HEK293 (cell line): ENCODE results near the gene STYK1.
A peak's percentile ranks its signal among the peaks of the same experiment; 100 is the strongest.

Experiments used
- CTCF ChIA-PET: fragments of 350-600 bp; formaldehyde crosslinking; extraction: SDS; loops from one replicate; lab custom pipeline; 2021; ENCODE audit warnings: antibody characterized with exemption; lab: Yijun Ruan, JAX
- POLR2A ChIA-PET: fragments of 300-600 bp; formaldehyde crosslinking; extraction: SDS; loops from one replicate; lab custom pipeline; 2020; ENCODE audit warnings: antibody characterized with exemption, inconsistent platforms; lab: Yijun Ruan, JAX
- H3K27ac ChIP-seq: fragments of 200-500 bp; sonication (Bioruptor generic); 2 replicates; pipeline ENCODE4 v1.5.1; 2014; ENCODE audit warnings: low read depth, low read length, control low read depth, inconsistent platforms; ENCODE audit errors: extremely low read depth
- H3K36me3 ChIP-seq, 2 experiments: fragments of 200-500 bp in 1 of 2; sonication (Bioruptor generic) in 1 of 2; 1 replicate in 1 of 2; 2 replicates in 1 of 2; pipeline ENCODE4 v1.5.1; 2014 to 2017; ENCODE audit warnings: inconsistent platforms in 2 of 2, low read length in 2 of 2; ENCODE audit not compliant: control insufficient read depth in 2 of 2, insufficient read depth in 1 of 2
- H3K4me1 ChIP-seq: fragments of 200-500 bp; sonication (Bioruptor generic); 2 replicates; pipeline ENCODE4 v1.5.1; 2014; ENCODE audit warnings: mild to moderate bottlenecking, low read length, inconsistent platforms; ENCODE audit not compliant: control insufficient read depth, insufficient read depth
- H3K4me3 ChIP-seq: 2 replicates; pipeline ENCODE4 v1.5.1; 2011; ENCODE audit warnings: low read depth, mild to moderate bottlenecking, control low read depth, low read length, moderate library complexity
- H3K9me3 ChIP-seq: fragments of 200-500 bp; sonication (Bioruptor generic); 2 replicates; pipeline ENCODE4 v1.5.1; 2014; ENCODE audit warnings: low read depth, low read length, inconsistent platforms; ENCODE audit not compliant: control insufficient read depth, insufficient read depth
- EGR2 ChIP-seq: fragments of 450-650 bp; formaldehyde crosslinking; IDR thresholded peaks from 2 replicates; pipeline ENCODE4 v1.5.1; 2016; ENCODE audit warnings: low read depth, missing biosample characterization, missing genetic modification characterization
- FEZF1 ChIP-seq: fragments of 450-650 bp; formaldehyde crosslinking; IDR thresholded peaks from 2 replicates; pipeline ENCODE4 v1.5.1; 2016; ENCODE audit warnings: missing biosample characterization, missing genetic modification characterization
- GLI2 ChIP-seq: fragments of 450-650 bp; formaldehyde crosslinking; IDR thresholded peaks from 2 replicates; pipeline ENCODE4; 2017; ENCODE audit warnings: missing biosample characterization, missing genetic modification characterization, low read depth, borderline replicate concordance
- HIC1 ChIP-seq: fragments of 450-650 bp; formaldehyde crosslinking; IDR thresholded peaks from 2 replicates; pipeline ENCODE4 v1.5.1; 2016; ENCODE audit warnings: missing biosample characterization, missing genetic modification characterization
- INSM2 ChIP-seq: fragments of 450-650 bp; formaldehyde crosslinking; IDR thresholded peaks from 2 replicates; pipeline ENCODE4 v1.5.1; 2016; ENCODE audit warnings: missing biosample characterization, missing genetic modification characterization
- KLF9 ChIP-seq: fragments of 450-650 bp; formaldehyde crosslinking; IDR thresholded peaks from 2 replicates; pipeline ENCODE4 v1.5.1; 2016; ENCODE audit warnings: missing biosample characterization, missing genetic modification characterization, low read depth
- PRDM4 ChIP-seq: fragments of 450-650 bp; formaldehyde crosslinking; IDR thresholded peaks from 2 replicates; pipeline ENCODE4 v1.5.1; 2017; ENCODE audit warnings: missing biosample characterization, missing genetic modification characterization
- TRIM28 ChIP-seq: IDR thresholded peaks from 2 replicates; pipeline ENCODE4 v1.6.1; 2011; ENCODE audit warnings: low read length, control low read depth, borderline replicate concordance
- ZNF10 ChIP-seq: fragments of 450-650 bp; formaldehyde crosslinking; IDR thresholded peaks from 2 replicates; pipeline ENCODE4 v1.5.1; 2017; ENCODE audit warnings: missing biosample characterization, missing genetic modification characterization
- ZNF18 ChIP-seq: fragments of 450-650 bp; formaldehyde crosslinking; IDR thresholded peaks from 2 replicates; pipeline ENCODE4 v1.5.1; 2016; ENCODE audit warnings: missing biosample characterization, missing genetic modification characterization
- ZNF19 ChIP-seq: fragments of 450-650 bp; formaldehyde crosslinking; IDR thresholded peaks from 2 replicates; pipeline ENCODE4; 2016; ENCODE audit warnings: missing biosample characterization, missing genetic modification characterization, low read depth
- ZNF311 ChIP-seq: fragments of 450-650 bp; formaldehyde crosslinking; IDR thresholded peaks from 2 replicates; pipeline ENCODE4 v1.5.1; 2017; ENCODE audit warnings: missing biosample characterization, missing genetic modification characterization, borderline replicate concordance
- ZNF404 ChIP-seq: fragments of 450-650 bp; formaldehyde crosslinking; IDR thresholded peaks from 2 replicates; pipeline ENCODE4 v1.5.1; 2017; ENCODE audit warnings: missing biosample characterization, missing genetic modification characterization
- ZNF501 ChIP-seq: fragments of 450-650 bp; formaldehyde crosslinking; IDR thresholded peaks from 2 replicates; pipeline ENCODE4 v1.5.1; 2016; ENCODE audit warnings: missing biosample characterization, missing genetic modification characterization
- ZNF510 ChIP-seq: fragments of 450-650 bp; formaldehyde crosslinking; IDR thresholded peaks from 2 replicates; pipeline ENCODE4 v1.5.1; 2018; ENCODE audit warnings: mild to moderate bottlenecking, missing genetic modification characterization, missing biosample characterization; ENCODE audit not compliant: insufficient replicate concordance
- ZNF555 ChIP-seq: fragments of 450-650 bp; formaldehyde crosslinking; conservative IDR thresholded peaks from 2 replicates; pipeline ENCODE4 v1.5.1; 2017; ENCODE audit warnings: missing biosample characterization, mild to moderate bottlenecking, missing genetic modification characterization, inconsistent platforms
- ZNF561 ChIP-seq: fragments of 450-650 bp; IDR thresholded peaks from 2 replicates; pipeline ENCODE4 v1.5.1; 2018; ENCODE audit warnings: missing biosample characterization, missing genetic modification characterization, borderline replicate concordance
- ZNF621 ChIP-seq: fragments of 450-650 bp; formaldehyde crosslinking; IDR thresholded peaks from 2 replicates; pipeline ENCODE4 v1.5.1; 2017; ENCODE audit warnings: missing biosample characterization, missing genetic modification characterization
- ZNF623 ChIP-seq: fragments of 450-650 bp; formaldehyde crosslinking; IDR thresholded peaks from 2 replicates; pipeline ENCODE4 v1.5.1; 2016; ENCODE audit warnings: missing biosample characterization, missing genetic modification characterization
- ZNF654 ChIP-seq: fragments of 450-650 bp; formaldehyde crosslinking; IDR thresholded peaks from 2 replicates; pipeline ENCODE4 v1.5.1; 2016; ENCODE audit warnings: low read depth, missing biosample characterization, missing genetic modification characterization
- ZNF660 ChIP-seq: fragments of 450-650 bp; IDR thresholded peaks from 2 replicates; pipeline ENCODE4 v1.5.1; 2018; ENCODE audit warnings: missing biosample characterization, mild to moderate bottlenecking, missing genetic modification characterization
- TF ChIP-seq, protein P1 (sequence below): fragments of 450-650 bp; formaldehyde crosslinking; IDR thresholded peaks from 2 replicates; pipeline ENCODE4 v1.5.1; 2016; ENCODE audit warnings: missing biosample characterization, missing genetic modification characterization, borderline replicate concordance

The STYK1 gene

GRCh38 chr12:10717410-10717809, 43.6 kb upstream of the STYK1 start (continued):
- TF ChIP-seq FEZF1 (no peak), ZNF18 (tag by site-specific recombination) (no peak), ZNF561 (tag by site-specific recombination) (peak; percentile 35; the same call in 1 of the 2 replicates), ZNF623 (tag by site-specific recombination) (no peak), ZNF654 (tag by site-specific recombination) (no peak), ZNF311 (tag by site-specific recombination) (no peak), ZNF660 (no peak), ZNF621 (tag by site-specific recombination) (no peak), INSM2 (tag by site-specific recombination) (peak; percentile 72), KLF9 (tag by site-specific recombination) (no peak), ZNF555 (tag by site-specific recombination) (no peak), ZNF510 (peak; percentile 32), ZNF501 (tag by site-specific recombination) (no peak), EGR2 (tag by site-specific recombination) (no peak), PRDM4 (0 out of 2 replicates have a peak, but pooled peaks have one; percentile 10), HIC1 (tag by site-specific recombination) (no peak)
- TF ChIP-seq, all 188 proteins: peak for 6

- Histone ChIP-seq H3K9me3 (no peaks in the 10 kb centered on the region), H3K4me3 (peak overlapping the region; percentile 10), H3K4me1 (peaks cover 36% of the 10 kb centered on the region), H3K36me3 (peaks cover 36 to 45% of the 10 kb centered on the region in 2 experiments), H3K27ac (peak overlapping the region; percentile 66)
- POLR2A ChIA-PET: interaction anchor here (1.3 to 1.6 kb wide), 4 partner anchors 9 to 504 kb away, joined by 3 to 4 read pairs (median 4); partner anchors contain the start of genes GABARAPL1 and MAGOHB
- CTCF ChIA-PET: interaction anchor here (0.9 to 1.0 kb wide), 2 partner anchors 33 to 34 kb away, joined by 3 to 4 read pairs; no protein-coding TSS in a partner anchor
- TF ChIP-seq TRIM28 (peak; percentile 92), ZNF660 (peak; percentile 71), ZNF510 (no peak), ZNF404 (tag by site-specific recombination) (no peak), ZNF10 (tag by site-specific recombination) (peak; percentile 16; the same call in 1 of the 2 replicates), GLI2 (tag by site-specific recombination) (no peak), ZNF19 (tag by site-specific recombination) (no peak)
- TF ChIP-seq, protein P1, sequence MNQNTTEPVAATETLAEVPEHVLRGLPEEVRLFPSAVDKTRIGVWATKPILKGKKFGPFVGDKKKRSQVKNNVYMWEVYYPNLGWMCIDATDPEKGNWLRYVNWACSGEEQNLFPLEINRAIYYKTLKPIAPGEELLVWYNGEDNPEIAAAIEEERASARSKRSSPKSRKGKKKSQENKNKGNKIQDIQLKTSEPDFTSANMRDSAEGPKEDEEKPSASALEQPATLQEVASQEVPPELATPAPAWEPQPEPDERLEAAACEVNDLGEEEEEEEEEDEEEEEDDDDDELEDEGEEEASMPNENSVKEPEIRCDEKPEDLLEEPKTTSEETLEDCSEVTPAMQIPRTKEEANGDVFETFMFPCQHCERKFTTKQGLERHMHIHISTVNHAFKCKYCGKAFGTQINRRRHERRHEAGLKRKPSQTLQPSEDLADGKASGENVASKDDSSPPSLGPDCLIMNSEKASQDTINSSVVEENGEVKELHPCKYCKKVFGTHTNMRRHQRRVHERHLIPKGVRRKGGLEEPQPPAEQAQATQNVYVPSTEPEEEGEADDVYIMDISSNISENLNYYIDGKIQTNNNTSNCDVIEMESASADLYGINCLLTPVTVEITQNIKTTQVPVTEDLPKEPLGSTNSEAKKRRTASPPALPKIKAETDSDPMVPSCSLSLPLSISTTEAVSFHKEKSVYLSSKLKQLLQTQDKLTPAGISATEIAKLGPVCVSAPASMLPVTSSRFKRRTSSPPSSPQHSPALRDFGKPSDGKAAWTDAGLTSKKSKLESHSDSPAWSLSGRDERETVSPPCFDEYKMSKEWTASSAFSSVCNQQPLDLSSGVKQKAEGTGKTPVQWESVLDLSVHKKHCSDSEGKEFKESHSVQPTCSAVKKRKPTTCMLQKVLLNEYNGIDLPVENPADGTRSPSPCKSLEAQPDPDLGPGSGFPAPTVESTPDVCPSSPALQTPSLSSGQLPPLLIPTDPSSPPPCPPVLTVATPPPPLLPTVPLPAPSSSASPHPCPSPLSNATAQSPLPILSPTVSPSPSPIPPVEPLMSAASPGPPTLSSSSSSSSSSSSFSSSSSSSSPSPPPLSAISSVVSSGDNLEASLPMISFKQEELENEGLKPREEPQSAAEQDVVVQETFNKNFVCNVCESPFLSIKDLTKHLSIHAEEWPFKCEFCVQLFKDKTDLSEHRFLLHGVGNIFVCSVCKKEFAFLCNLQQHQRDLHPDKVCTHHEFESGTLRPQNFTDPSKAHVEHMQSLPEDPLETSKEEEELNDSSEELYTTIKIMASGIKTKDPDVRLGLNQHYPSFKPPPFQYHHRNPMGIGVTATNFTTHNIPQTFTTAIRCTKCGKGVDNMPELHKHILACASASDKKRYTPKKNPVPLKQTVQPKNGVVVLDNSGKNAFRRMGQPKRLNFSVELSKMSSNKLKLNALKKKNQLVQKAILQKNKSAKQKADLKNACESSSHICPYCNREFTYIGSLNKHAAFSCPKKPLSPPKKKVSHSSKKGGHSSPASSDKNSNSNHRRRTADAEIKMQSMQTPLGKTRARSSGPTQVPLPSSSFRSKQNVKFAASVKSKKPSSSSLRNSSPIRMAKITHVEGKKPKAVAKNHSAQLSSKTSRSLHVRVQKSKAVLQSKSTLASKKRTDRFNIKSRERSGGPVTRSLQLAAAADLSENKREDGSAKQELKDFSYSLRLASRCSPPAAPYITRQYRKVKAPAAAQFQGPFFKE: no peak
Observed at GRCh38 chr12:10716704-10717315, 43.0 kb upstream of the STYK1 start.
